Endothelial cell of umbilical vein (primary cell): Measurements from ENCODE around the gene APBB2.

Experiments used
- MAX ChIP-seq: IDR thresholded peaks from 2 replicates; pipeline ENCODE4 v1.6.1; 2011; ENCODE audit not compliant: insufficient read depth, insufficient read length
- POLR2A ChIP-seq: IDR thresholded peaks from 2 replicates; pipeline ENCODE4 v1.6.1; 2012; ENCODE audit warnings: low read depth, mild to moderate bottlenecking, control low read depth, low read length
- POLR2AphosphoS5 ChIP-seq: IDR thresholded peaks from 2 replicates; pipeline ENCODE4 v1.6.1; 2012; ENCODE audit warnings: low read depth, mild to moderate bottlenecking, control low read depth, low read length, moderate library complexity; ENCODE audit not compliant: insufficient read depth
- TF ChIP-seq, protein P1 (sequence below), 2 donors: IDR thresholded peaks; 1 replicate in 1 of 2; 2 replicates in 1 of 2; pipeline ENCODE4 v1.5.1; 2011; ENCODE audit warnings: low read length in 2 of 2, mild to moderate bottlenecking in 2 of 2, moderate library complexity in 2 of 2, control low read depth in 1 of 2, inconsistent platforms in 1 of 2, low read depth in 1 of 2; ENCODE audit not compliant: insufficient read depth in 1 of 2; ENCODE audit errors: extremely low read depth in 1 of 2

GRCh38 chr4:41067369-41067768 is 147.0 kb downstream of the APBB2 start:
- TF ChIP-seq, protein P1, sequence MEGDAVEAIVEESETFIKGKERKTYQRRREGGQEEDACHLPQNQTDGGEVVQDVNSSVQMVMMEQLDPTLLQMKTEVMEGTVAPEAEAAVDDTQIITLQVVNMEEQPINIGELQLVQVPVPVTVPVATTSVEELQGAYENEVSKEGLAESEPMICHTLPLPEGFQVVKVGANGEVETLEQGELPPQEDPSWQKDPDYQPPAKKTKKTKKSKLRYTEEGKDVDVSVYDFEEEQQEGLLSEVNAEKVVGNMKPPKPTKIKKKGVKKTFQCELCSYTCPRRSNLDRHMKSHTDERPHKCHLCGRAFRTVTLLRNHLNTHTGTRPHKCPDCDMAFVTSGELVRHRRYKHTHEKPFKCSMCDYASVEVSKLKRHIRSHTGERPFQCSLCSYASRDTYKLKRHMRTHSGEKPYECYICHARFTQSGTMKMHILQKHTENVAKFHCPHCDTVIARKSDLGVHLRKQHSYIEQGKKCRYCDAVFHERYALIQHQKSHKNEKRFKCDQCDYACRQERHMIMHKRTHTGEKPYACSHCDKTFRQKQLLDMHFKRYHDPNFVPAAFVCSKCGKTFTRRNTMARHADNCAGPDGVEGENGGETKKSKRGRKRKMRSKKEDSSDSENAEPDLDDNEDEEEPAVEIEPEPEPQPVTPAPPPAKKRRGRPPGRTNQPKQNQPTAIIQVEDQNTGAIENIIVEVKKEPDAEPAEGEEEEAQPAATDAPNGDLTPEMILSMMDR (IDR thresholded peaks at IDR 0.05; ENCODE audit: extremely low read depth in 1 of 2, insufficient read depth in 1 of 2, low read depth in 1 of 2, low read length in 2 of 2) = no peak
- TF ChIP-seq POLR2AphosphoS5 (no peak), MAX (no peak), POLR2A (no peak)
